GM13977 (cell line): Measurements from ENCODE around the gene CHKA.

ENCODE experiments used
- DNase-seq: peaks from one replicate; pipeline ENCODE4 v3.0.0; 2012; ENCODE audit warnings: low spot score
- CTCF ChIP-seq: IDR thresholded peaks from 2 replicates; pipeline ENCODE4 v1.5.1; 2012; ENCODE audit warnings: mild to moderate bottlenecking, control low read depth; ENCODE audit not compliant: insufficient read depth; ENCODE audit errors: extremely low read depth, missing control alignments
- in situ Hi-C: fragments of 300-500 bp; cut with MboI; formaldehyde crosslinking; loops from one replicate; pipeline ENCODE4 v1.12.0; 2022; ENCODE audit warnings: low sequenced_read_pairs, low pct_unique_long_range_greater_than_20kb, mixed read lengths, inconsistent platforms; ENCODE audit not compliant: unreplicated experiment

Gene CHKA

GRCh38 chr11:68117853-68118470 lies 3.2 kb downstream of the CHKA start:
- no peak for TF ChIP-seq CTCF
- DNase-seq: no peak
- in situ Hi-C loops: no loop called here

- DNase-seq: no peak
- in situ Hi-C loops: no loop called here
- no peak for TF ChIP-seq CTCF
These were observed 4.2 kb downstream of the CHKA start for GRCh38 chr11:68116974-68117373.

GRCh38 chr11:68116126-68116525 lies 5.1 kb downstream of the CHKA start:
- DNase-seq: no peak
- in situ Hi-C loops: no loop called here
- no peak for TF ChIP-seq CTCF

GRCh38 chr11:68115285-68115684 lies 5.9 kb downstream of the CHKA start:
- in situ Hi-C loops: no loop called here
- TF ChIP-seq CTCF: no peak

GRCh38 chr11:68113986-68114385 lies 7.2 kb downstream of the CHKA start:
- DNase-seq: no peak
- in situ Hi-C loops: no loop called here
- TF ChIP-seq CTCF: no peak

More at GRCh38 chr11:68115285-68115684, 5.9 kb downstream of the CHKA start:
- no peak for DNase-seq

GRCh38 chr11:68107689-68108088 lies 13.5 kb downstream of the CHKA start:
- no peak for DNase-seq
- in situ Hi-C loops: no loop called here
- TF ChIP-seq CTCF: no peak
